Astrocyte of the cerebellum (primary cell): Measurements from ENCODE around the gene LITAF.

ENCODE experiments used
- DNase-seq: peaks from one replicate; pipeline ENCODE4 v3.0.0-alpha.2; 2011; ENCODE audit warnings: low read depth
- H3K4me3 ChIP-seq: 2 replicates; pipeline ENCODE4 v1.5.1; 2011; ENCODE audit warnings: mild to moderate bottlenecking, low read depth, low read length, moderate library complexity
- in situ Hi-C: cut with HindIII; loops from 2 replicates; pipeline ENCODE4 v1.10.0; 2017; ENCODE audit warnings: low sequenced_read_pairs
- TF ChIP-seq, protein P1 (sequence below): IDR thresholded peaks from 2 replicates; pipeline ENCODE4 v1.5.1; 2012; ENCODE audit warnings: low read length, low read depth, moderate library complexity, mild to moderate bottlenecking; ENCODE audit errors: missing control alignments

The LITAF gene

DNA sequence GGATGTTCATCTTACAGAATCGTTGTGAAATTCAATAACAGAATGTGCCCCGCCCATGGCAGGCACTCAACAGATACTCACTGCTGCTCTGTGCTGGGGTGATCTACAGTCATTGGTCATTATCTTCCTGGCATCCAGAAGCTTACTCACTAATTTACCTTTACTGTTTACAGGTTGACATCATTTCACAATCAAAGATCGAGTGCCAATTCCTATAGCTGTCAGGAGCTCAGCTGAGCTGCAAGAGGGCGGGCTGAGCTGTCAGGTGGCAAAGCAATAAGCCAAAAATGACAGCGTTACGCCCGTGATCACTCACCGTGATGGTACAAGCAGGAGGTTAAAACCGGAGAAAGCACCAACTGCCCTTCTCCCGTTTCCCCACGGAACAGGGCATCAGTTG is 51.2 kb downstream of the LITAF start:
- DNase-seq = no peak
- TF ChIP-seq, protein P1, sequence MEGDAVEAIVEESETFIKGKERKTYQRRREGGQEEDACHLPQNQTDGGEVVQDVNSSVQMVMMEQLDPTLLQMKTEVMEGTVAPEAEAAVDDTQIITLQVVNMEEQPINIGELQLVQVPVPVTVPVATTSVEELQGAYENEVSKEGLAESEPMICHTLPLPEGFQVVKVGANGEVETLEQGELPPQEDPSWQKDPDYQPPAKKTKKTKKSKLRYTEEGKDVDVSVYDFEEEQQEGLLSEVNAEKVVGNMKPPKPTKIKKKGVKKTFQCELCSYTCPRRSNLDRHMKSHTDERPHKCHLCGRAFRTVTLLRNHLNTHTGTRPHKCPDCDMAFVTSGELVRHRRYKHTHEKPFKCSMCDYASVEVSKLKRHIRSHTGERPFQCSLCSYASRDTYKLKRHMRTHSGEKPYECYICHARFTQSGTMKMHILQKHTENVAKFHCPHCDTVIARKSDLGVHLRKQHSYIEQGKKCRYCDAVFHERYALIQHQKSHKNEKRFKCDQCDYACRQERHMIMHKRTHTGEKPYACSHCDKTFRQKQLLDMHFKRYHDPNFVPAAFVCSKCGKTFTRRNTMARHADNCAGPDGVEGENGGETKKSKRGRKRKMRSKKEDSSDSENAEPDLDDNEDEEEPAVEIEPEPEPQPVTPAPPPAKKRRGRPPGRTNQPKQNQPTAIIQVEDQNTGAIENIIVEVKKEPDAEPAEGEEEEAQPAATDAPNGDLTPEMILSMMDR = no peak
- H3K4me3 ChIP-seq = no peak overlapping the region
- in situ Hi-C loops = no loop called here

DNA sequence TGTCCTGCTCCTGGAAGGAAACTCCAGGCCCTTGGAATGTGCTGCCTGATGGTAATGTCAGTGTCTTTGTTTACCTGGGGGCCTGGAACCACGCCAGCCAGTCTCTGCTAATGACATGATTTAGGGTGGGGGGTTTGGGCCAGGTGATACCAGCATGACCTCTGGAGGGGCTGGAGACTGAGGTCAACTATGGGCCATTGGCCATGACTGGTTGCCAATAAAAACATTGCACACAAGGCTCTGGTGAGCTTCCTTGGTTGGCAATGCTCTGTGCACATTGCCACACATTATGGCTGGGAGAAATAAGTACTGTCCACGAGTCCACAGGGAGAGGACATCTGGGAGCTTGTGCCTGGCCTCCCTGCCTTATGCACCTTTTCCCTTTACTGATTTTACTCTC is 52.5 kb downstream of the LITAF start:
- no peak for DNase-seq
- no peak overlapping the region for H3K4me3 ChIP-seq
- in situ Hi-C loops = no loop called here
- TF ChIP-seq, protein P1 = no peak

DNA sequence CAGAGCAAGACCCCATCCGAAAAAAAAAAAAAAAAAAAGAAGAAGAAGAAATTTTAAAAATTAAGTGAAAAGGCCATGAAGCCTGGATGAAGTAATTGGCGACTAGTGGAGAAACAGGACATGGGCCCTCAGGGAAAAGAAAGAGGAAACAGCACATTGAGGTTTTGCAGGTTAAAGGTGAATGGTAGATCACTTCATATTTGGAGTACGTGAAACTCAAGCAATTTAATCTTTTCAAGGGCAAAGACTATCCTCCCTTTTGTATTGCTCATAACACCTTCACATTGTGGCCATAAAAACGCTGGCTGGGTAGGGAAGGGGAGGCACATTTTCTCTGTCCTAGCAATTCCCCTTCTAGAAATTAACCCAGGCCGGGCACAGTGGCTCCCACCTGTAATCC is 53.1 kb downstream of the LITAF start:
- TF ChIP-seq, protein P1 = no peak
- no peak for DNase-seq
- in situ Hi-C loops = no loop called here
- no peak overlapping the region for H3K4me3 ChIP-seq

DNA sequence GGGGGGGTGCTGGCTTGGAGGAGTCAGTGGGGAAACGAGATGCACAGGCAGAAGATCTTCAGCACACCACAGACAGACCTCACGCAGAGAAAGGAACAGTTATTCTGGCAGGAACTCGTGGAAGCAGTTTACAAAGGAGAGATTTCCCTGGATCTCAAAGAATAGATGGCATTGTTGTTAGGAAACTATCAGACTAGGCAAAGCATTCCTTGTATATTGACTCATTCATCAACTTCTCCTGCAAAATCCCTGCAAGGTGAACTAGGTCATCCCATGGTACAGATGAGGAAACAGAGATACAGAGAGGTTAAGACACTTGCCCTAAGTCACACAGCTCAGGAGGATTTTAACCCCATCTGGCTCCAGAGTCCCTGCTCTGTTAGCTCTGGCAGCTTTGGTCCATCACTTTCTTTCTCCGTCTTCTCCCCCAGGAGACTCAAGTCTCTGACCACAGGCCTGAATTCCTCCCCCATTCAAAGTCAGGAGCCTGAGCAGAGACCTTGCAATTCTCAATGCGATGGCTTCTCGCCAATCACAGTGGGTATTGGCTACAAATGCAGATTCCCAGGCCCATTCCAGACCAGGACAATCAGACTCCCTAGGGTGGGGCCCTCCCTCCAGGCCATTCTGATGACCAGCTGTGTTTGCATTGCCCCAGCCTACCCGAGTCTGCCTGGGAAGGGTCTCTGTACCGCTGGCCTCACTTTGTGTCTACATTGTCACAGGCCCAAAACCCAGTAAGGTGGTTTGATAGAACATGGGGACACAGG is 56.4 kb downstream of the LITAF start:
- no peak overlapping the region for H3K4me3 ChIP-seq
- no peak for DNase-seq
- TF ChIP-seq, protein P1 = no peak
- in situ Hi-C loops = no loop called here

DNA sequence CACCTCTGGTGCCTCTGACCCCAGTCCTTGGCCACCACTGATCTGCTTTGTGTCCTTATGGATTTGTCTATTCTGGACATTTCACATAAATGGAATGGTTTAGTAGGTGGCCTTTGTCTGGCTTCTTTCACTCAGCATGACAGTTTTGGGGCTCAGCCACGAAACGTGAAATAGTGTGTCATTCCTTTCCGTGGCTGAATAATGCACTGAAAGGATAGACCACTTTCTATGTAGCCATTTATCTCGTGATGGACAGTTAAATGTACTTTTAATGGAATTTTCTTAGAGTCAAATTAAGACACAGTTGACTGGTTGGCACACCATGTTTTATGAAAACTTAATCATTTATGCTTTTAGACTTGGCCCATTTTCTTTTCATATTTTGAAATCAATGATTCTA is 57.4 kb downstream of the LITAF start:
- in situ Hi-C loops = no loop called here
- TF ChIP-seq, protein P1 = no peak
- DNase-seq = no peak
- no peak overlapping the region for H3K4me3 ChIP-seq

DNA sequence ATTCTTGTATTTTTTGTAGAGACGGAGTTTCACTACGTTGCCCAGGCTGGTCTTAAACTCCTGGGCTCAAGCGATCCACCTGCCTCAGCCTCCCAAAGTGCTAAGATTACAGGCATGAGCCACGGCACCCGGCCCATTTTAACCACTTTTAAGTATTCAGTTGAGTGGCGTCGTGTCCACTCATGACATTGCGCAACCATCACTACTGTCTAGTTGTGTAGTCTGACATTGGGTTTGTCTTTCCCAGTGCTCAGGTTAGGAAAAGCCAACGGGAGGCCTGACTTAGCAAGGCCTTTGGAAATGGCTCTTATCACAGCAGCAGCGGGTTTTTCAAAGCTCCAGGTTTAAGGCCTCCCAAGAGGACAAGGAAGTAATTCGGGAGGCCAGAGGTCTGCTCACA is 58.7 kb downstream of the LITAF start:
- no peak overlapping the region for H3K4me3 ChIP-seq
- in situ Hi-C loops = no loop called here
- DNase-seq = no peak
- TF ChIP-seq, protein P1 = no peak
